Measurements from ENCODE around the gene LRRK1. TPM values are rescaled to one million over a fixed set of nuclear protein-coding genes. Genes with fewer than 3 reads are reported as not detected.

Gene LRRK1
- total and polyA plus RNA-seq, 2 donors (not counting 1 experiment from before 2014, with no cell fraction given) = 19.8 to 53.0 TPM

- Histone ChIP-seq H3K4me1 (ENCODE audit: control insufficient read depth in 2 of 2, insufficient read depth in 2 of 2, low read length in 2 of 2) (peaks cover 0 to 7% of the 10 kb centered on the region in 2 donors), H3K27me3 (replicated peaks in 1 of 4; ENCODE audit: control extremely low read depth in 1 of 4, control insufficient read depth in 3 of 4, insufficient read depth in 4 of 4, low read length in 3 of 4) (no peaks in the 10 kb centered on the region), H3K79me2 (ENCODE audit: control insufficient read depth, insufficient read depth, low read length) (no peaks in the 10 kb centered on the region), H4K20me1 (ENCODE audit: control insufficient read depth, insufficient read depth, low read length, poor library complexity, severe bottlenecking) (no peaks in the 10 kb centered on the region), H3K27ac (ENCODE audit: low read length in 2 of 2) (no peak overlapping the region), H3K4me3 (ENCODE audit: control extremely low read depth in 1 of 5, extremely low read depth in 1 of 5, insufficient read depth in 1 of 5, low read depth in 2 of 5, low read length in 4 of 5) (no peak overlapping the region), H2AFZ (ENCODE audit: insufficient read depth, low read depth, low read length, poor library complexity, severe bottlenecking) (no peak overlapping the region), H3K4me2 (replicated peaks; ENCODE audit: low read depth, low read length, poor library complexity, severe bottlenecking) (no peak overlapping the region), H3K36me3 (replicated peaks in 1 of 2; ENCODE audit: control extremely low read depth in 1 of 2, control insufficient read depth in 1 of 2, extremely low read depth in 1 of 2, insufficient read depth in 2 of 2, low read length in 1 of 2) (peaks cover 0 to 17% of the 10 kb centered on the region in 2 experiments), H3K9ac (ENCODE audit: low read length) (no peak overlapping the region), H3K9me3 (ENCODE audit: control extremely low read depth in 1 of 3, control insufficient read depth in 2 of 3, insufficient read depth in 1 of 3, low read length in 2 of 3) (no peaks in the 10 kb centered on the region)
- CTCF ChIA-PET = interaction anchor here (1.8 to 2.4 kb wide), 3 partner anchors 24 to 65 kb away, joined by 6 to 12 read pairs (median 10); partner anchors contain the start of gene LRRK1
- H3K27ac Mint-ChIP-seq = no peak overlapping the region
- H3K4me1 Mint-ChIP-seq = peaks cover 16% of the 10 kb centered on the region
- intact Hi-C loops (cut with micrococcal nuclease) = no loop called here
- 96% methylated on average over 7 of the region's 7 CpGs for WGBS (ENCODE audit: insufficient coverage)
- TF ChIP-seq CTCF (IDR thresholded peaks at IDR 0.05) = no peak
- TF ChIP-seq EZH2 (IDR thresholded peaks at IDR 0.05; ENCODE audit: borderline replicate concordance, insufficient read depth, low read depth, low read length, poor library complexity, severe bottlenecking) = no peak
- ATAC-seq (ENCODE audit: low read depth) = no peak
- no peak overlapping the region for H3K4me3 Mint-ChIP-seq
- no peaks in the 10 kb centered on the region for H3K9me3 Mint-ChIP-seq (ENCODE audit: insufficient read depth)
- POLR2A ChIA-PET = no interaction called here
- no peak for DNase-seq
- no peaks in the 10 kb centered on the region for H3K27me3 Mint-ChIP-seq
Measured at GRCh38 chr15:100983221-100983620, 64.1 kb downstream of the LRRK1 start.

- ChIA-PET POLR2A (no interaction called here), CTCF (interaction anchor here (0.8 to 3.0 kb wide), 4 partner anchors 12 to 68 kb away, joined by 3 to 14 read pairs (median 4); no protein-coding TSS in a partner anchor)
- no peaks in the 10 kb centered on the region for H3K27me3 ChIP-seq (replicated peaks in 1 of 4; ENCODE audit: control extremely low read depth in 1 of 4, control insufficient read depth in 3 of 4, insufficient read depth in 4 of 4, low read length in 3 of 4)
- H4K20me1 ChIP-seq (ENCODE audit: control insufficient read depth, insufficient read depth, low read length, poor library complexity, severe bottlenecking) = no peaks in the 10 kb centered on the region
- TF ChIP-seq EZH2 (IDR thresholded peaks at IDR 0.05; ENCODE audit: borderline replicate concordance, insufficient read depth, low read depth, low read length, poor library complexity, severe bottlenecking) (no peak), CTCF (IDR thresholded peaks at IDR 0.05) (no peak)
- no peak overlapping the region for H3K4me2 ChIP-seq (replicated peaks; ENCODE audit: low read depth, low read length, poor library complexity, severe bottlenecking)
- intact Hi-C loops (cut with micrococcal nuclease) = no loop called here
- H3K4me3 Mint-ChIP-seq = no peak overlapping the region
- H3K36me3 ChIP-seq (replicated peaks in 1 of 2; ENCODE audit: control extremely low read depth in 1 of 2, control insufficient read depth in 1 of 2, extremely low read depth in 1 of 2, insufficient read depth in 2 of 2, low read length in 1 of 2) = peaks cover 2 to 22% of the 10 kb centered on the region in 2 experiments
- H2AFZ ChIP-seq (ENCODE audit: insufficient read depth, low read depth, low read length, poor library complexity, severe bottlenecking) = no peak overlapping the region
- H3K9me3 Mint-ChIP-seq (ENCODE audit: insufficient read depth) = no peaks in the 10 kb centered on the region
- H3K27ac ChIP-seq (ENCODE audit: low read length in 2 of 2) = no peak overlapping the region
- no peaks in the 10 kb centered on the region for H3K79me2 ChIP-seq (ENCODE audit: control insufficient read depth, insufficient read depth, low read length)
- no peak for DNase-seq
- 93% methylated on average over 4 of the region's 4 CpGs for WGBS (ENCODE audit: insufficient coverage)
- H3K9ac ChIP-seq (ENCODE audit: low read length) = no peak overlapping the region
- ATAC-seq (ENCODE audit: low read depth) = no peak
- H3K4me1 ChIP-seq (ENCODE audit: control insufficient read depth in 2 of 2, insufficient read depth in 2 of 2, low read length in 2 of 2) = peaks cover 0 to 7% of the 10 kb centered on the region in 2 donors
- no peak overlapping the region for H3K27ac Mint-ChIP-seq
- H3K4me1 Mint-ChIP-seq = peaks cover 11% of the 10 kb centered on the region
- H3K9me3 ChIP-seq (ENCODE audit: control extremely low read depth in 1 of 3, control insufficient read depth in 2 of 3, insufficient read depth in 1 of 3, low read length in 2 of 3) = peaks cover 0 to 4% (median 0%) of the 10 kb centered on the region in 3 donors
- no peaks in the 10 kb centered on the region for H3K27me3 Mint-ChIP-seq
- no peak overlapping the region for H3K4me3 ChIP-seq (ENCODE audit: control extremely low read depth in 1 of 5, extremely low read depth in 1 of 5, insufficient read depth in 1 of 5, low read depth in 2 of 5, low read length in 4 of 5)
Measured at GRCh38 chr15:100985401-100985800, 66.2 kb downstream of the LRRK1 start.
